CD8-positive, alpha-beta memory T cell (primary cell): ENCODE results near the gene MAPT. TPM values are rescaled to one million over a fixed set of nuclear protein-coding genes. Genes with fewer than 3 reads are reported as not detected.
"Not testable (repeated sequence)": the region's sequence is repeated elsewhere in the genome, so short reads cannot be mapped to it uniquely, and the experiment has no call there.

ENCODE experiments used
- CTCF ChIA-PET: fragments of 350-600 bp; sonication (Branson Sonifier 250); formaldehyde crosslinking; loops from one replicate; lab custom pipeline; 2021; ENCODE audit warnings: antibody characterized with exemption; lab: Charles Lee
- POLR2A ChIA-PET: fragments of 350-600 bp; sonication (Branson Sonifier 250); formaldehyde crosslinking; loops from one replicate; lab custom pipeline; 2021; ENCODE audit warnings: antibody characterized with exemption; lab: Charles Lee
- DNase-seq, 5 donors: peaks; one replicate each; pipeline versions ENCODE4 v3.0.0 to v3.0.0-alpha.2; 2020 to 2022; ENCODE audit warnings: mixed read lengths in 1 of 5
- H3K27ac ChIP-seq: one replicate; pipeline ENCODE4 v1.7.0; 2013; ENCODE audit warnings: low read depth, mild to moderate bottlenecking, low read length, moderate library complexity
- H3K27me3 ChIP-seq: 2 replicates; pipeline ENCODE4 v1.7.0; 2013; ENCODE audit warnings: low read length, mild to moderate bottlenecking; ENCODE audit not compliant: insufficient read depth, poor library complexity, severe bottlenecking
- H3K36me3 ChIP-seq: 2 replicates; pipeline ENCODE4 v1.7.0; 2013; ENCODE audit warnings: mild to moderate bottlenecking, low read length, moderate library complexity; ENCODE audit not compliant: insufficient read depth
- H3K4me1 ChIP-seq: 2 replicates; pipeline ENCODE4 v1.7.0; 2013; ENCODE audit warnings: mild to moderate bottlenecking, low read length, moderate library complexity; ENCODE audit not compliant: insufficient read depth
- H3K4me3 ChIP-seq: 2 replicates; pipeline ENCODE4 v1.7.0; 2013; ENCODE audit warnings: mild to moderate bottlenecking, low read length
- H3K9me3 ChIP-seq: 2 replicates; pipeline ENCODE4 v1.7.0; 2013; ENCODE audit warnings: mild to moderate bottlenecking, low read length
- H3K27ac Mint-ChIP-seq, 8 donors: one replicate each; pipeline ENCODE4 v1.8.0; 2020 to 2021; ENCODE audit warnings: mixed read lengths in 8 of 8, mild to moderate bottlenecking in 6 of 8, inconsistent platforms in 3 of 8, moderate library complexity in 3 of 8
- H3K27me3 Mint-ChIP-seq, 2 donors: one replicate each; pipeline ENCODE4 v1.8.0; 2020 to 2021; ENCODE audit warnings: mixed read lengths in 2 of 2, mild to moderate bottlenecking in 1 of 2, moderate library complexity in 1 of 2
- H3K36me3 Mint-ChIP-seq, 3 donors: one replicate each; pipeline ENCODE4 v1.8.0; 2020 to 2021; ENCODE audit warnings: mixed read lengths in 3 of 3, inconsistent platforms in 1 of 3, mild to moderate bottlenecking in 1 of 3
- H3K4me1 Mint-ChIP-seq, 3 donors: one replicate each; pipeline ENCODE4 v1.8.0; 2020 to 2021; ENCODE audit warnings: mixed read lengths in 3 of 3, inconsistent platforms in 1 of 3, mild to moderate bottlenecking in 1 of 3
- H3K4me3 Mint-ChIP-seq, 7 donors: one replicate each; pipeline ENCODE4 v1.8.0; 2020 to 2021; ENCODE audit warnings: mixed read lengths in 7 of 7, mild to moderate bottlenecking in 6 of 7, moderate library complexity in 4 of 7, inconsistent platforms in 2 of 7
- H3K9me3 Mint-ChIP-seq, 5 donors: one replicate each; pipeline ENCODE4 v1.8.0; 2020 to 2022; ENCODE audit warnings: mixed read lengths in 5 of 5, mild to moderate bottlenecking in 3 of 5, moderate library complexity in 2 of 5, inconsistent platforms in 1 of 5
- polyA plus RNA-seq: library from polyadenylated mRNA; unstranded; fragments of 300-500 nt; fragmentation: Illumina TruSeq; gene quantifications from one replicate; pipeline ENCODE4 v1.2.3, GENCODE V29; 2021
- total RNA-seq, 2 experiments: library from RNA; stranded (reverse); gene quantifications; one replicate each; pipeline ENCODE4 v1.2.3, GENCODE V29; 2021

MAPT gene
- total and polyA plus RNA-seq, 3 experiments from 2014 or later = 0.36 to 0.42 (median 0.42) TPM

DNA sequence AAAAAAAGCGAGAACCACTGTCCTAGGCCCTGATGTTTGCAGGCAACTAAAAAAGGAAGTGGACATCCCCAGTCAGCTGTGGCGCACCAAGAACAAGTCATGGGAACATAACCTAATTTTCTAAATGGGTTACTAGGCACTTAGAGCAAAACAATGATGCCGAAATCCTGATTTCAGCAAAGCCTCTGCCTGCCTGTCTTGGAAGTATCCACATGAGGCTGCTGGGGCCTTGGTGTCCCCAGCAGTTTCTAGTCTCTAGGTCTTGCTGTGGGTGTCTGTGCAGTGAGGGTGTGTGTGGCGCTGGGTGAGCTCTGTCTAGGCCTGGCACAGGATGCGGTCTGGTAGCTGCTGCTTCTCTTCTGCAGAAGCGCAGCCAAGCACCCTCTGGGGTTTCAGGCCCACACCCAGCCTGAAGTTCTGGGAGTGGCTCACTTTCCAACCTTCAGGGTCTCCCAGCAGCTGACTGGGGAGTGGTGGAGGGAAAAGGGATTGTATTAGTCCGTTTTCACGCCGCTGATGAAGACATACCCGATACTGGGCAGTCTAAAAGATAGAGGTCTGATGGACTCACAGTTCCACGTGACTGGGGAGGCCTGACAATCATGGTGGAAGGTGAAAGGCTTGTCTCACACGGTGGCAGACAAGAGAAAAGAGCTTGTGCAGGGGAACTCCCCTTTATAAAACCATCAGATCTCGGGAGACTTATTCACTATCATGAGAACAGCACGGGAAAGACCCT lies 125.8 kb downstream of the MAPT start:
- Histone ChIP-seq H3K4me3 (no peak overlapping the region), H3K4me1 (peaks cover 35% of the 10 kb centered on the region), H3K27ac (peak overlapping the region; percentile 72), H3K36me3 (no peaks in the 10 kb centered on the region), H3K9me3 (no peaks in the 10 kb centered on the region), H3K27me3 (no peaks in the 10 kb centered on the region)
- Mint-ChIP-seq H3K9me3 (no peaks in the 10 kb centered on the region), H3K4me3 (peak overlapping the region; percentile 16 to 86 (median 35)), H3K27me3 (no peaks in the 10 kb centered on the region), H3K27ac (peak overlapping the region; percentile 86 to 100 (median 94)), H3K4me1 (peaks cover 29 to 45% (median 42%) of the 10 kb centered on the region in 3 donors), H3K36me3 (peaks cover 0 to 4% (median 0%) of the 10 kb centered on the region in 3 donors)
- ChIA-PET CTCF (interaction anchor here (1.0 to 3.4 kb wide), 6 partner anchors 8 to 193 kb away, joined by 3 to 27 read pairs (median 5); partner anchors contain the start of gene KANSL1), POLR2A (interaction anchor here (0.6 to 2.2 kb wide), 4 partner anchors 18 to 192 kb away, joined by 3 to 8 read pairs (median 4); partner anchors contain the start of gene KANSL1)
- DNase-seq = peak; percentile 44 to 86 (median 61)

DNA sequence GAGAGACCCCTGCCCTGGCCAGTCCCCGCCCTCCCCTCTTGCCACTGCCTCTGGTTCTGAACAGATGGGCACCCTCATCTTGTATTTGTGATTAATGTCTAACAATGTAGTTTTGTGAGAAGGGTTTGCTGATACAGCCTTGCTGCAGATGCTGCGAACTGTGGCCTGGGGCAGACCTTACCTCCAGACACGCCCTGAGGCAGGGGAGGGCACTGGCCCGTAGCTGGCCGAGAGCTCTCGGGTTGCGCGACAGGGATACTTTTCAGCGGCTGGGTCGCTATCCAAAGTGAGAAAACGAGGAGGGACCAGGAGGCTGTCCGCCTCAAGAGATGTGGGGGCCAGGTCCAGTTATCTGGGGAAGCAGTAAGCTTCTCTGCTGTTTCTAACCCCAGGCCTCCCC lies 126.6 kb downstream of the MAPT start:
- Mint-ChIP-seq H3K27me3 (no peaks in the 10 kb centered on the region), H3K4me3 (peak overlapping the region in 2 of 7 donors; percentile 35 to 86), H3K9me3 (no peaks in the 10 kb centered on the region), H3K36me3 (peaks cover 0 to 6% (median 4%) of the 10 kb centered on the region in 3 donors), H3K27ac (peak overlapping the region; percentile 86 to 100 (median 94)), H3K4me1 (peaks cover 34 to 46% (median 45%) of the 10 kb centered on the region in 3 donors)
- ChIA-PET CTCF (interaction anchor here (1.3 to 3.4 kb wide), 5 partner anchors 9 to 192 kb away, joined by 3 to 27 read pairs (median 6); no protein-coding TSS in a partner anchor), POLR2A (interaction anchor here (1.3 to 2.2 kb wide), 2 partner anchors 172 to 192 kb away, joined by 3 to 8 read pairs; partner anchors contain the start of gene KANSL1)
- H3K9me3 ChIP-seq = no peaks in the 10 kb centered on the region
- peak overlapping the region; percentile 72 for H3K27ac ChIP-seq
- no peaks in the 10 kb centered on the region for H3K27me3 ChIP-seq
- H3K36me3 ChIP-seq = no peaks in the 10 kb centered on the region
- no peak for DNase-seq
- no peak overlapping the region for H3K4me3 ChIP-seq
- H3K4me1 ChIP-seq = peaks cover 35% of the 10 kb centered on the region

DNA sequence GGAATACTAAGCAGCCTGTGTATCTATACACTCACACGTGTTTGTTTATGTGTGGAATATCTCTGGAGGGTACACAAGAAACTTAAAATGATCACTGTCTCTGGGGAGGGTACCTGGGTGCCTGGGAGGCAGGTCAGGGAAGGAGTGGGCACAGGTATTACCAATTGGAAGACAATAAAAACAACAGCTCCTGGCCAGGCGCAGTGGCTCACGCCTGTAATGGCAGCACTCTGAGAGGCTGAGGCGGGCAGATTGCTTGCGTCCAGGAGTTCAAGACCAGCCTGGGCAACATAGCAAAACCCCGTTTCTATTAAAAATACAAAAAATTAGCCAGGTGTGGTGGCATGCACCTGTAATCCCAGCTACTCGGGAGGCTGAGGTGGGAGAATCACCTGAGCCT lies 129.0 kb downstream of the MAPT start:
- Mint-ChIP-seq H3K36me3 (peaks cover 0 to 20% (median 4%) of the 10 kb centered on the region in 3 donors), H3K27ac (peak overlapping the region in 7 of 8 donors; percentile 47 to 91 (median 79)), H3K4me1 (peaks cover 32 to 45% (median 41%) of the 10 kb centered on the region in 3 donors)
- H3K36me3 ChIP-seq = peaks cover 13% of the 10 kb centered on the region
- H3K4me3 ChIP-seq, CTCF ChIA-PET, H3K4me3 Mint-ChIP-seq, H3K27me3 Mint-ChIP-seq, H3K9me3 ChIP-seq, H3K27me3 ChIP-seq, H3K9me3 Mint-ChIP-seq, POLR2A ChIA-PET, DNase-seq, H3K27ac ChIP-seq: not testable (repeated sequence)
- peaks cover 33% of the 10 kb centered on the region for H3K4me1 ChIP-seq

DNA sequence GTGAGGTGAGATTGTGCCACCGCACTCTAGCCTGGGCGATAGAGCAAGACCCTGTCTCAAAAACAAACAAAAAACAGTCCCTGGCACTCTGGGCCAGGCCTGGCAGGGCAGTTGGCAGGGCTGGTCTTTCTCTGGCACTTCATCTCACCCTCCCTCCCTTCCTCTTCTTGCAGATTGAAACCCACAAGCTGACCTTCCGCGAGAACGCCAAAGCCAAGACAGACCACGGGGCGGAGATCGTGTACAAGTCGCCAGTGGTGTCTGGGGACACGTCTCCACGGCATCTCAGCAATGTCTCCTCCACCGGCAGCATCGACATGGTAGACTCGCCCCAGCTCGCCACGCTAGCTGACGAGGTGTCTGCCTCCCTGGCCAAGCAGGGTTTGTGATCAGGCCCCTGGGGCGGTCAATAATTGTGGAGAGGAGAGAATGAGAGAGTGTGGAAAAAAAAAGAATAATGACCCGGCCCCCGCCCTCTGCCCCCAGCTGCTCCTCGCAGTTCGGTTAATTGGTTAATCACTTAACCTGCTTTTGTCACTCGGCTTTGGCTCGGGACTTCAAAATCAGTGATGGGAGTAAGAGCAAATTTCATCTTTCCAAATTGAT lies 129.5 kb downstream of the MAPT start:
- CTCF ChIA-PET = no interaction called here
- no peak overlapping the region for H3K27ac ChIP-seq
- H3K4me3 Mint-ChIP-seq = no peak overlapping the region

DNA sequence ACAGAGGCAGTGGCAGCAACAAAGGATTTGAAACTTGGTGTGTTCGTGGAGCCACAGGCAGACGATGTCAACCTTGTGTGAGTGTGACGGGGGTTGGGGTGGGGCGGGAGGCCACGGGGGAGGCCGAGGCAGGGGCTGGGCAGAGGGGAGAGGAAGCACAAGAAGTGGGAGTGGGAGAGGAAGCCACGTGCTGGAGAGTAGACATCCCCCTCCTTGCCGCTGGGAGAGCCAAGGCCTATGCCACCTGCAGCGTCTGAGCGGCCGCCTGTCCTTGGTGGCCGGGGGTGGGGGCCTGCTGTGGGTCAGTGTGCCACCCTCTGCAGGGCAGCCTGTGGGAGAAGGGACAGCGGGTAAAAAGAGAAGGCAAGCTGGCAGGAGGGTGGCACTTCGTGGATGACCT lies 130.2 kb downstream of the MAPT start:
- CTCF ChIA-PET = no interaction called here
- POLR2A ChIA-PET = no interaction called here
- H3K4me1 ChIP-seq = peaks cover 20% of the 10 kb centered on the region
- no peak overlapping the region for H3K4me3 ChIP-seq
- no peaks in the 10 kb centered on the region for H3K9me3 ChIP-seq
- no peak for DNase-seq
- Mint-ChIP-seq H3K9me3 (no peaks in the 10 kb centered on the region), H3K4me3 (no peak overlapping the region), H3K36me3 (peaks cover 0 to 30% (median 9%) of the 10 kb centered on the region in 3 donors), H3K27me3 (no peaks in the 10 kb centered on the region), H3K27ac (peak overlapping the region in 1 of 8 donors; percentile 41), H3K4me1 (peaks cover 29 to 45% (median 38%) of the 10 kb centered on the region in 3 donors)
- H3K27ac ChIP-seq = no peak overlapping the region
- H3K36me3 ChIP-seq = peaks cover 13% of the 10 kb centered on the region
- H3K27me3 ChIP-seq = no peaks in the 10 kb centered on the region

More for the DNA sequence above, 129.5 kb downstream of the MAPT start:
- H3K4me1 Mint-ChIP-seq = peaks cover 27 to 45% (median 38%) of the 10 kb centered on the region in 3 donors
- POLR2A ChIA-PET = no interaction called here
- peak overlapping the region in 5 of 8 donors; percentile 38 to 91 (median 72) for H3K27ac Mint-ChIP-seq
- H3K4me1 ChIP-seq = peaks cover 27% of the 10 kb centered on the region
- DNase-seq = no peak
- H3K27me3 ChIP-seq = no peaks in the 10 kb centered on the region
- H3K27me3 Mint-ChIP-seq = no peaks in the 10 kb centered on the region
- H3K9me3 ChIP-seq = no peaks in the 10 kb centered on the region
- no peak overlapping the region for H3K4me3 ChIP-seq
- H3K9me3 Mint-ChIP-seq = no peaks in the 10 kb centered on the region
- peaks cover 13% of the 10 kb centered on the region for H3K36me3 ChIP-seq
- H3K36me3 Mint-ChIP-seq = peaks cover 0 to 24% (median 4%) of the 10 kb centered on the region in 3 donors

- no peak for DNase-seq
- Histone ChIP-seq H3K27ac (no peak overlapping the region), H3K9me3 (no peaks in the 10 kb centered on the region), H3K27me3 (no peaks in the 10 kb centered on the region), H3K36me3 (peaks cover 14% of the 10 kb centered on the region), H3K4me1 (peaks cover 16% of the 10 kb centered on the region), H3K4me3 (no peak overlapping the region)
- H3K27me3 Mint-ChIP-seq = no peaks in the 10 kb centered on the region
- ChIA-PET CTCF (no interaction called here), POLR2A (no interaction called here)
- peaks cover 29 to 42% (median 34%) of the 10 kb centered on the region in 3 donors for H3K4me1 Mint-ChIP-seq
- peak overlapping the region in 1 of 7 donors; percentile 18 for H3K4me3 Mint-ChIP-seq
- H3K9me3 Mint-ChIP-seq = no peaks in the 10 kb centered on the region
- H3K36me3 Mint-ChIP-seq = peaks cover 0 to 33% (median 10%) of the 10 kb centered on the region in 3 donors
- peak overlapping the region in 3 of 8 donors; percentile 29 to 95 (median 66) for H3K27ac Mint-ChIP-seq
Observed at GRCh38 chr17:46025060-46025459, 130.7 kb downstream of the MAPT start.

DNA sequence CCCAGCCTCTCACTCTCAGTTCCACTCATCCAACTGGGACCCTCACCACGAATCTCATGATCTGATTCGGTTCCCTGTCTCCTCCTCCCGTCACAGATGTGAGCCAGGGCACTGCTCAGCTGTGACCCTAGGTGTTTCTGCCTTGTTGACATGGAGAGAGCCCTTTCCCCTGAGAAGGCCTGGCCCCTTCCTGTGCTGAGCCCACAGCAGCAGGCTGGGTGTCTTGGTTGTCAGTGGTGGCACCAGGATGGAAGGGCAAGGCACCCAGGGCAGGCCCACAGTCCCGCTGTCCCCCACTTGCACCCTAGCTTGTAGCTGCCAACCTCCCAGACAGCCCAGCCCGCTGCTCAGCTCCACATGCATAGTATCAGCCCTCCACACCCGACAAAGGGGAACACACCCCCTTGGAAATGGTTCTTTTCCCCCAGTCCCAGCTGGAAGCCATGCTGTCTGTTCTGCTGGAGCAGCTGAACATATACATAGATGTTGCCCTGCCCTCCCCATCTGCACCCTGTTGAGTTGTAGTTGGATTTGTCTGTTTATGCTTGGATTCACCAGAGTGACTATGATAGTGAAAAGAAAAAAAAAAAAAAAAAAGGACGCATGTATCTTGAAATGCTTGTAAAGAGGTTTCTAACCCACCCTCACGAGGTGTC lies 131.3 kb downstream of the MAPT start:
- Histone ChIP-seq H3K27me3 (no peaks in the 10 kb centered on the region), H3K27ac (no peak overlapping the region), H3K4me1 (peaks cover 10% of the 10 kb centered on the region), H3K9me3 (no peaks in the 10 kb centered on the region), H3K36me3 (peaks cover 19% of the 10 kb centered on the region), H3K4me3 (no peak overlapping the region)
- ChIA-PET POLR2A (no interaction called here), CTCF (no interaction called here)
- no peak for DNase-seq
- Mint-ChIP-seq H3K27ac (peak overlapping the region in 7 of 8 donors; percentile 29 to 95 (median 79)), H3K4me3 (peak overlapping the region in 3 of 7 donors; percentile 13 to 24 (median 18)), H3K36me3 (peaks cover 0 to 39% (median 15%) of the 10 kb centered on the region in 3 donors), H3K9me3 (no peaks in the 10 kb centered on the region), H3K27me3 (no peaks in the 10 kb centered on the region), H3K4me1 (peaks cover 23 to 40% (median 29%) of the 10 kb centered on the region in 3 donors)
